ENCODE results near the gene CYP27A1. TPM values are rescaled to one million over a fixed set of nuclear protein-coding genes. Genes with fewer than 3 reads are reported as not detected.

CYP27A1 gene
- total and polyA plus RNA-seq, 9 donors, result 22.0 to 59.5 (median 34.4) TPM

- intact Hi-C loops (cut with DNase I), result no loop called here
- no peak for TF ChIP-seq EP300 (IDR thresholded peaks at IDR 0.05)
- TF ChIP-seq, protein P1, sequence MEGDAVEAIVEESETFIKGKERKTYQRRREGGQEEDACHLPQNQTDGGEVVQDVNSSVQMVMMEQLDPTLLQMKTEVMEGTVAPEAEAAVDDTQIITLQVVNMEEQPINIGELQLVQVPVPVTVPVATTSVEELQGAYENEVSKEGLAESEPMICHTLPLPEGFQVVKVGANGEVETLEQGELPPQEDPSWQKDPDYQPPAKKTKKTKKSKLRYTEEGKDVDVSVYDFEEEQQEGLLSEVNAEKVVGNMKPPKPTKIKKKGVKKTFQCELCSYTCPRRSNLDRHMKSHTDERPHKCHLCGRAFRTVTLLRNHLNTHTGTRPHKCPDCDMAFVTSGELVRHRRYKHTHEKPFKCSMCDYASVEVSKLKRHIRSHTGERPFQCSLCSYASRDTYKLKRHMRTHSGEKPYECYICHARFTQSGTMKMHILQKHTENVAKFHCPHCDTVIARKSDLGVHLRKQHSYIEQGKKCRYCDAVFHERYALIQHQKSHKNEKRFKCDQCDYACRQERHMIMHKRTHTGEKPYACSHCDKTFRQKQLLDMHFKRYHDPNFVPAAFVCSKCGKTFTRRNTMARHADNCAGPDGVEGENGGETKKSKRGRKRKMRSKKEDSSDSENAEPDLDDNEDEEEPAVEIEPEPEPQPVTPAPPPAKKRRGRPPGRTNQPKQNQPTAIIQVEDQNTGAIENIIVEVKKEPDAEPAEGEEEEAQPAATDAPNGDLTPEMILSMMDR (IDR thresholded peaks at IDR 0.05), result no peak
- no peak for TF ChIP-seq POLR2A (IDR thresholded peaks at IDR 0.05)
- no peaks in the 10 kb centered on the region for H3K27me3 ChIP-seq
- no peak for DNase-seq
- 46 to 67% (median 51%) methylated on average over 2 of the region's 2 CpGs for WGBS, 3 donors
- H3K4me3 ChIP-seq, result no peak overlapping the region
- H3K36me3 ChIP-seq, result no peaks in the 10 kb centered on the region
- H3K9me3 ChIP-seq, result no peaks in the 10 kb centered on the region
- H3K27ac ChIP-seq, result no peak overlapping the region
- peaks cover 2% of the 10 kb centered on the region for H3K4me1 ChIP-seq (ENCODE audit: insufficient read depth)
Observed at GRCh38 chr2:218788529-218789255, 6.7 kb downstream of the CYP27A1 start.

GRCh38 chr2:218792433-218792832, 10.5 kb downstream of the CYP27A1 start:
- TF ChIP-seq POLR2A (IDR thresholded peaks at IDR 0.05) (no peak), EP300 (IDR thresholded peaks at IDR 0.05) (no peak)
- TF ChIP-seq, protein P1 (IDR thresholded peaks at IDR 0.05), result no peak
- intact Hi-C loops (cut with DNase I), result no loop called here
- 95 to 97% (median 96%) methylated on average over 1 of the region's 1 CpG for WGBS, 3 donors

DNA sequence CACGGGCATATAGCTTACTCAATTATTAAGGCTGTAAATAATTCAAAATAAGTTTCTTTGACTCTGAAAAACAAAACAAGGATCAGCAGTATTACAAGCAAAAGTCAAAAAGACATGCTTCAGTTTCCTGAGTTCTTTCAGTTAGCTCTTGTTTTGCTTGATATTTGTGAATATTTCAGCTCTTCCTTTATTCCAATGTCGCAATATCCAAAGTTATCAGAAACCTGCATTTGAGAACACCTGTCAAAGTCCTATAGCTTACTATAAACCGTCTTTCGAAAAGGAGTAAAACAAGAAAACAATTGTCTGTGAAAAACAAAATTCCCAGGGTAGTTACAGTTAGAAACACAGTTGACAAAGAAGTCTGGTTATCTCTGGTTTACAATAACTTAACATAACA, 14.7 kb downstream of the CYP27A1 start:
- DNase-seq, result no peak
- Histone ChIP-seq H3K27me3 (no peaks in the 10 kb centered on the region), H3K9me3 (no peaks in the 10 kb centered on the region), H3K36me3 (no peaks in the 10 kb centered on the region), H3K4me1 (ENCODE audit: insufficient read depth) (peaks cover 4% of the 10 kb centered on the region), H3K27ac (no peak overlapping the region), H3K4me3 (no peak overlapping the region)
- intact Hi-C loops (cut with DNase I), result no loop called here
- 67 to 85% (median 76%) methylated on average over 4 of the region's 4 CpGs for WGBS, 3 donors
- TF ChIP-seq EP300 (IDR thresholded peaks at IDR 0.05) (no peak), POLR2A (IDR thresholded peaks at IDR 0.05) (no peak)
- TF ChIP-seq, protein P1 (IDR thresholded peaks at IDR 0.05), result no peak

More at GRCh38 chr2:218792433-218792832, 10.5 kb downstream of the CYP27A1 start:
- H3K4me3 ChIP-seq, result no peak overlapping the region
- no peaks in the 10 kb centered on the region for H3K36me3 ChIP-seq
- no peaks in the 10 kb centered on the region for H3K4me1 ChIP-seq (ENCODE audit: insufficient read depth)
- DNase-seq, result no peak
- H3K27me3 ChIP-seq, result no peaks in the 10 kb centered on the region
- no peaks in the 10 kb centered on the region for H3K9me3 ChIP-seq
- no peak overlapping the region for H3K27ac ChIP-seq

- peaks cover 4% of the 10 kb centered on the region for H3K4me1 ChIP-seq (ENCODE audit: insufficient read depth)
- H3K9me3 ChIP-seq, result no peaks in the 10 kb centered on the region
- no peak overlapping the region for H3K4me3 ChIP-seq
- no peaks in the 10 kb centered on the region for H3K27me3 ChIP-seq
- no peak overlapping the region for H3K27ac ChIP-seq
- no peaks in the 10 kb centered on the region for H3K36me3 ChIP-seq
- DNase-seq, result no peak
- WGBS, 3 donors, result 51 to 55% (median 53%) methylated on average over 12 of the region's 12 CpGs
- intact Hi-C loops (cut with DNase I), result no loop called here
- no peak for TF ChIP-seq POLR2A (IDR thresholded peaks at IDR 0.05)
- no peak for TF ChIP-seq EP300 (IDR thresholded peaks at IDR 0.05)
- TF ChIP-seq, protein P1 (IDR thresholded peaks at IDR 0.05), result no peak
Observed at GRCh38 chr2:218798767-218799504, 17.0 kb downstream of the CYP27A1 start.
